SK-N-SH (cell line): ENCODE measurements around the gene WDTC1. TPM values are rescaled to one million over a fixed set of nuclear protein-coding genes. Genes with fewer than 3 reads are reported as not detected.

ENCODE experiments used
- CTCF ChIA-PET: fragments of 300-600, 350-600 bp; formaldehyde crosslinking; extraction: SDS; loops from one replicate; lab custom pipeline; 2021; lab: Yijun Ruan, JAX
- POLR2A ChIA-PET: fragments of 350-600 bp; sonication (Branson Sonifier 250); formaldehyde crosslinking; extraction: SDS; loops from one replicate; lab custom pipeline; 2020; ENCODE audit warnings: antibody characterized with exemption, inconsistent platforms; lab: Yijun Ruan, JAX
- DNase-seq: peaks from one replicate; pipeline ENCODE4 v3.0.0; 2012
- H2AFZ ChIP-seq: fragments of 200-600 bp; sonication (generic); 2 replicates; pipeline ENCODE4 v1.8.1; 2016; ENCODE audit warnings: antibody characterized with exemption, mild to moderate bottlenecking, low read depth
- H3F3A ChIP-seq: fragments of 200-600 bp; sonication (generic); replicated peaks from 2 replicates; pipeline ENCODE3; 2016; ENCODE audit warnings: antibody characterized with exemption, mild to moderate bottlenecking; ENCODE audit not compliant: insufficient read depth
- H3K27ac ChIP-seq, 2 experiments: fragments of 200-500 bp in 1 of 2; fragments of 200-600 bp in 1 of 2; sonication (Bioruptor generic) in 1 of 2; sonication (generic), shearing (Covaris generic) in 1 of 2; 2 replicates each; pipeline versions ENCODE4 v1.5.1 to v1.6.1; 2014 to 2016; ENCODE audit warnings: low read depth in 2 of 2, inconsistent platforms in 1 of 2, low read length in 1 of 2, mild to moderate bottlenecking in 1 of 2, mixed read lengths in 1 of 2
- H3K27me3 ChIP-seq: fragments of 200-600 bp; sonication (generic), shearing (Covaris generic); 2 replicates; pipeline ENCODE4 v1.6.1; 2016; ENCODE audit warnings: mixed run types; ENCODE audit not compliant: insufficient read depth
- H3K36me3 ChIP-seq, 2 experiments: fragments of 200-500 bp in 1 of 2; fragments of 200-600 bp in 1 of 2; sonication (Bioruptor generic) in 1 of 2; sonication (generic) in 1 of 2; replicated peaks in 1 of 2; 2 replicates each; pipeline versions ENCODE3 to v1.5.1; 2014 to 2016; ENCODE audit warnings: low read length in 1 of 2, mild to moderate bottlenecking in 1 of 2; ENCODE audit not compliant: insufficient read depth in 2 of 2, control insufficient read depth in 1 of 2
- H3K4me1 ChIP-seq, 2 experiments: fragments of 200-500 bp in 1 of 2; fragments of 200-600 bp in 1 of 2; sonication (Bioruptor generic) in 1 of 2; sonication (generic), shearing (Covaris generic) in 1 of 2; 2 replicates each; pipeline versions ENCODE4 v1.5.1 to v1.6.1; 2014 to 2016; ENCODE audit warnings: low read depth in 1 of 2, low read length in 1 of 2, mixed run types in 1 of 2; ENCODE audit not compliant: insufficient read depth in 2 of 2, control insufficient read depth in 1 of 2
- H3K4me2 ChIP-seq: fragments of 200-600 bp; sonication (generic), shearing (Covaris generic); 2 replicates; pipeline ENCODE4 v1.6.1; 2017; ENCODE audit warnings: mixed run types
- H3K4me3 ChIP-seq, 2 experiments: fragments of 200-500 bp in 1 of 2; fragments of 200-600 bp in 1 of 2; sonication (Bioruptor generic) in 1 of 2; sonication (generic), shearing (Covaris generic) in 1 of 2; 2 replicates each; pipeline versions ENCODE4 v1.5.1 to v1.8.1; 2014 to 2016; ENCODE audit warnings: low read depth in 2 of 2, inconsistent platforms in 1 of 2, low read length in 1 of 2, mild to moderate bottlenecking in 1 of 2, mixed read lengths in 1 of 2, moderate library complexity in 1 of 2
- H3K79me2 ChIP-seq: fragments of 200-600 bp; sonication (generic); 2 replicates; pipeline ENCODE4 v1.8.1; 2017; ENCODE audit warnings: mild to moderate bottlenecking; ENCODE audit not compliant: insufficient read depth
- H3K9ac ChIP-seq: fragments of 200-600 bp; sonication (generic); 2 replicates; pipeline ENCODE4 v1.6.1; 2017; ENCODE audit warnings: mixed run types
- H3K9me2 ChIP-seq: fragments of 200-600 bp; sonication (generic); 2 replicates; pipeline ENCODE4 v1.6.1; 2017; ENCODE audit warnings: mixed run types
- H3K9me3 ChIP-seq: fragments of 200-600 bp; sonication (generic); 2 replicates; pipeline ENCODE4 v1.6.1; 2017; ENCODE audit warnings: mixed run types, mild to moderate bottlenecking, moderate library complexity
- H4K20me1 ChIP-seq: fragments of 200-600 bp; sonication (generic); 2 replicates; pipeline ENCODE4 v1.6.1; 2017; ENCODE audit warnings: mild to moderate bottlenecking, mixed run types; ENCODE audit not compliant: insufficient read depth
- ELF1 ChIP-seq: IDR thresholded peaks from 2 replicates; pipeline ENCODE4 v1.4.0; 2012
- EP300 ChIP-seq, 2 experiments: IDR thresholded peaks; 2 replicates each; pipeline versions ENCODE4 v1.4.0 to v1.6.1; 2012; ENCODE audit warnings: borderline replicate concordance in 1 of 2, low read depth in 1 of 2, low read length in 1 of 2
- FOSL2 ChIP-seq: IDR thresholded peaks from 2 replicates; pipeline ENCODE4 v1.4.0; 2012; ENCODE audit warnings: low read depth, mild to moderate bottlenecking, moderate library complexity, borderline replicate concordance
- FOXJ3 ChIP-seq: sonication (generic); formaldehyde crosslinking; IDR thresholded peaks from 2 replicates; pipeline ENCODE4 v1.5.1; 2020; ENCODE audit warnings: mild to moderate bottlenecking, missing genetic modification reagents
- FOXM1 ChIP-seq: IDR thresholded peaks from 2 replicates; pipeline ENCODE4 v1.4.0; 2012; ENCODE audit warnings: low read depth, mild to moderate bottlenecking
- GABPA ChIP-seq: IDR thresholded peaks from 2 replicates; pipeline ENCODE4 v1.4.0; 2012; ENCODE audit warnings: low read depth, mild to moderate bottlenecking
- IRF3 ChIP-seq: fragments of 150-350 bp; IDR thresholded peaks from 2 replicates; pipeline ENCODE4 v1.6.1; 2016; ENCODE audit warnings: mild to moderate bottlenecking, low read depth, low read length
- JUND ChIP-seq: IDR thresholded peaks from 2 replicates; pipeline ENCODE4 v1.4.0; 2012
- MEF2A ChIP-seq: IDR thresholded peaks from 2 replicates; pipeline ENCODE4 v1.4.0; 2012; ENCODE audit warnings: low read depth, borderline replicate concordance
- MXI1 ChIP-seq: IDR thresholded peaks from 2 replicates; pipeline ENCODE4 v1.6.1; 2012; ENCODE audit warnings: mild to moderate bottlenecking, low read depth, low read length, improper control_type of control experiment
- NFIC ChIP-seq: IDR thresholded peaks from 2 replicates; pipeline ENCODE4 v1.4.0; 2012; ENCODE audit warnings: borderline replicate concordance
- NRF1 ChIP-seq: IDR thresholded peaks from 2 replicates; pipeline ENCODE4 v1.6.1; 2012; ENCODE audit warnings: low read depth, mild to moderate bottlenecking, low read length
- POLR2AphosphoS5 ChIP-seq: IDR thresholded peaks from 2 replicates; pipeline ENCODE4 v1.6.1; 2012; ENCODE audit warnings: low read depth, low read length
- RXRA ChIP-seq: IDR thresholded peaks from 2 replicates; pipeline ENCODE4 v1.4.0; 2012; ENCODE audit warnings: low read depth, mild to moderate bottlenecking, borderline replicate concordance
- SIN3A ChIP-seq: IDR thresholded peaks from 2 replicates; pipeline ENCODE4 v1.6.1; 2012; ENCODE audit warnings: low read depth, mild to moderate bottlenecking, low read length, moderate library complexity, borderline replicate concordance
- SMC3 ChIP-seq: IDR thresholded peaks from 2 replicates; pipeline ENCODE4 v1.6.1; 2012; ENCODE audit warnings: low read depth, low read length, improper control_type of control experiment
- TAF1 ChIP-seq: IDR thresholded peaks from 2 replicates; pipeline ENCODE4 v1.6.1; 2012; ENCODE audit warnings: low read depth, mild to moderate bottlenecking, low read length, moderate library complexity, borderline replicate concordance
- TEAD4 ChIP-seq: IDR thresholded peaks from 2 replicates; pipeline ENCODE4 v1.4.0; 2012; ENCODE audit warnings: mild to moderate bottlenecking, borderline replicate concordance; ENCODE audit not compliant: insufficient read depth
- YY1 ChIP-seq: IDR thresholded peaks from 2 replicates; pipeline ENCODE4 v1.4.0; 2012; ENCODE audit warnings: low read depth, mild to moderate bottlenecking
- ZBTB33 ChIP-seq: IDR thresholded peaks from 2 replicates; pipeline ENCODE4 v1.4.0; 2012; ENCODE audit warnings: low read depth, borderline replicate concordance
- WGBS: methylation state at CpG from one replicate; pipeline ENCODE4 v1.1.6; 2017; ENCODE audit warnings: low lambda C conversion rate; 5-methylcytosine and 5-hydroxymethylcytosine counted together
- polyA plus RNA-seq, 3 experiments: library from polyadenylated mRNA; depleted of rRNA; stranded (reverse); fragments of >200 nt; gene quantifications; 2 replicates each; pipeline ENCODE4 v1.2.3, GENCODE V29; 2012
- TF ChIP-seq, protein P1 (sequence below): IDR thresholded peaks from 2 replicates; pipeline ENCODE4; 2012

The WDTC1 gene
- polyA plus RNA-seq, 1 of the 3 experiments (the other 2 are of a cell fraction): 12.0 TPM

DNA sequence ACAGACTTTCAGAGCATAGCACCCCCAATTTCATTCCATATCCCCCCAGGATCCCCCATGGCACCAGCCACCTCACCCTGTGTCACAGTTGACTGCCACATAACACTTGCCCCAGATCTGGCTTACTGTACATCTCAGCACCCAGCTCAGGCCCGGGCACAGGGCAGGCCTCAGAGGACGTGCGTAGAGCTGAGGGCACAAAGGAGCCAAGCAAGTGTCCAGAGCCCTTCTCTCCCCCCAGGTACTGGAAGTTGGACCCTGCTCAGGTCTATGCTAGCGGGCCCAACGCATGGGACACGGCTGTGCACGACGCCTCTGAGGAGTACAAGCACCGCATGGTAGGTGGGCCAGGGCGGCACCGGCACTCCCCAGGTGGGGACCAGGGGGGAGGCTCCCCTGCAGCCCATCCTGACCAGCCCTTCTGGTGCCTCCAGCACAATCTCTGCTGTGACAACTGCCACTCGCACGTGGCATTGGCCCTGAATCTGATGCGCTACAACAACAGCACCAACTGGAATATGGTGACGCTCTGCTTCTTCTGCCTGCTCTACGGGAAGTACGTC, 99.4 kb downstream of the WDTC1 start:
- Histone ChIP-seq H3K79me2 (peaks cover 22% of the 10 kb centered on the region), H3K27me3 (no peaks in the 10 kb centered on the region), H4K20me1 (0 out of 2 replicates have a peak, but pooled peaks cover under 1% of the 10 kb centered on the region), H3K4me1 (no peaks in the 10 kb centered on the region), H3K27ac (no peak overlapping the region), H3K9me3 (no peaks in the 10 kb centered on the region), H3K36me3 (peaks cover 4 to 59% of the 10 kb centered on the region in 2 experiments), H3K4me3 (no peak overlapping the region), H3K9ac (no peak overlapping the region), H3K9me2 (no peaks in the 10 kb centered on the region), H3K4me2 (no peak overlapping the region), H3F3A (no peaks in the 10 kb centered on the region), H2AFZ (no peak overlapping the region)
- ChIA-PET CTCF (interaction anchor here (0.7 to 7.4 kb wide), 18 partner anchors 8 to 290 kb away, joined by 3 to 85 read pairs (median 8); partner anchors contain the start of genes CD164L2, MAP3K6, SYTL1 and TMEM222), POLR2A (no interaction called here)
- no peak for DNase-seq
- WGBS: 97% methylated on average over 6 of the region's 17 CpGs
- TF ChIP-seq TEAD4 (no peak), MXI1 (no peak), SIN3A (no peak), IRF3 (no peak), EP300 (IDR thresholded peaks at IDR 0.05; ENCODE audit: borderline replicate concordance in 1 of 2, low read depth in 1 of 2, low read length in 1 of 2) (no peak), NRF1 (no peak), FOSL2 (no peak), TAF1 (no peak), SMC3 (no peak)
- TF ChIP-seq, protein P1, sequence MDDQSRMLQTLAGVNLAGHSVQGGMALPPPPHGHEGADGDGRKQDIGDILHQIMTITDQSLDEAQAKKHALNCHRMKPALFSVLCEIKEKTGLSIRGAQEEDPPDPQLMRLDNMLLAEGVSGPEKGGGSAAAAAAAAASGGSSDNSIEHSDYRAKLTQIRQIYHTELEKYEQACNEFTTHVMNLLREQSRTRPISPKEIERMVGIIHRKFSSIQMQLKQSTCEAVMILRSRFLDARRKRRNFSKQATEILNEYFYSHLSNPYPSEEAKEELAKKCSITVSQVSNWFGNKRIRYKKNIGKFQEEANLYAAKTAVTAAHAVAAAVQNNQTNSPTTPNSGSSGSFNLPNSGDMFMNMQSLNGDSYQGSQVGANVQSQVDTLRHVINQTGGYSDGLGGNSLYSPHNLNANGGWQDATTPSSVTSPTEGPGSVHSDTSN: no peak

- WGBS: 95% methylated on average over 10 of the region's 17 CpGs
- H3K4me3 ChIP-seq: no peak overlapping the region
- no peak overlapping the region for H3K9ac ChIP-seq
- ChIA-PET POLR2A (interaction anchor here (1.5 kb wide), 1 partner anchor 13 kb away, joined by 5 read pairs; no protein-coding TSS in a partner anchor), CTCF (interaction anchor here (1.2 to 7.4 kb wide), 6 partner anchors 8 to 271 kb away, joined by 3 to 85 read pairs (median 7); no protein-coding TSS in a partner anchor)
- no peak overlapping the region for H3K27ac ChIP-seq
- no peaks in the 10 kb centered on the region for H3K9me3 ChIP-seq
- H3K36me3 ChIP-seq: peaks cover 4 to 48% of the 10 kb centered on the region in 2 experiments
- H2AFZ ChIP-seq: no peak overlapping the region
- H3K27me3 ChIP-seq: no peaks in the 10 kb centered on the region
- no peaks in the 10 kb centered on the region for H3K9me2 ChIP-seq
- 0 out of 2 replicates have a peak, but pooled peaks cover 3% of the 10 kb centered on the region for H3K79me2 ChIP-seq
- H3K4me2 ChIP-seq: no peak overlapping the region
- no peaks in the 10 kb centered on the region for H4K20me1 ChIP-seq
- no peaks in the 10 kb centered on the region for H3F3A ChIP-seq
- H3K4me1 ChIP-seq: no peaks in the 10 kb centered on the region
- DNase-seq: no peak
- TF ChIP-seq MXI1 (no peak), ELF1 (no peak), IRF3 (no peak), GABPA (no peak), FOSL2 (no peak), MEF2A (no peak), TEAD4 (no peak), RXRA (no peak), YY1 (no peak), JUND (no peak), FOXJ3 (CRISPR knock-in tag) (no peak), NFIC (no peak), FOXM1 (no peak), POLR2AphosphoS5 (no peak), ZBTB33 (no peak), SIN3A (no peak)
Measured at GRCh38 chr1:27335506-27336422, 101.3 kb downstream of the WDTC1 start.
